ENCODE measurements around the gene EDNRA. TPM values are rescaled to one million over a fixed set of nuclear protein-coding genes. Genes with fewer than 3 reads are reported as not detected.
"Not testable (repeated sequence)": the region's sequence is repeated elsewhere in the genome, so short reads cannot be mapped to it uniquely, and the experiment has no call there.

Gene EDNRA
- total RNA-seq = 58.3 to 136 TPM (median 135 TPM) in 3 replicates
- long read RNA-seq, full-length matches to known transcripts = 88 of 118 reads
- long read RNA-seq, partial matches to known transcripts = 18 of 118 reads
- long read RNA-seq, other reads (novel, unspliced or antisense) = 12 of 118 reads

- no peaks in the 10 kb centered on the region for H3K9me3 Mint-ChIP-seq (ENCODE audit: low read depth)
- no peak for DNase-seq (ENCODE audit: low spot score)
Measured at GRCh38 chr4:147480891-147481576, at the start of gene EDNRA. EDNRA (plus strand) TSS chr4:147481097; CDS start chr4:147485682, 4,585 bp downstream.

GRCh38 chr4:147434370-147434769, 46.5 kb upstream of the EDNRA start:
- H3K9me3 Mint-ChIP-seq (ENCODE audit: low read depth) = peaks cover 14% of the 10 kb centered on the region
- H3K27ac Mint-ChIP-seq (ENCODE audit: unreplicated experiment); H3K4me1 Mint-ChIP-seq (ENCODE audit: low read depth); H3K36me3 Mint-ChIP-seq (ENCODE audit: low read depth); H3K27me3 Mint-ChIP-seq (ENCODE audit: low read depth); DNase-seq (ENCODE audit: low spot score); H3K4me3 Mint-ChIP-seq (ENCODE audit: unreplicated experiment): not testable (repeated sequence)

More at GRCh38 chr4:147480891-147481576, at the start of gene EDNRA:
- no peaks in the 10 kb centered on the region for H3K27me3 Mint-ChIP-seq (ENCODE audit: low read depth)
- TF ChIP-seq CTCF (IDR thresholded peaks at IDR 0.05) = no peak
- H3K4me1 Mint-ChIP-seq (ENCODE audit: low read depth) = peaks cover 52% of the 10 kb centered on the region
- H3K27ac Mint-ChIP-seq (ENCODE audit: unreplicated experiment) = peak within 1 kb of the TSS; percentile 94
- H3K4me3 Mint-ChIP-seq (ENCODE audit: unreplicated experiment) = peak within 1 kb of the TSS; percentile 94
- peaks cover 12% of the 10 kb centered on the region for H3K36me3 Mint-ChIP-seq (ENCODE audit: low read depth)

- Mint-ChIP-seq H3K36me3 (ENCODE audit: low read depth) (peaks cover 2% of the 10 kb centered on the region), H3K9me3 (ENCODE audit: low read depth) (peaks cover 5% of the 10 kb centered on the region), H3K27me3 (ENCODE audit: low read depth) (no peaks in the 10 kb centered on the region), H3K27ac (ENCODE audit: unreplicated experiment) (no peak overlapping the region), H3K4me3 (ENCODE audit: unreplicated experiment) (no peak overlapping the region), H3K4me1 (ENCODE audit: low read depth) (no peaks in the 10 kb centered on the region)
- no peak for DNase-seq (ENCODE audit: low spot score)
- no peak for TF ChIP-seq CTCF (IDR thresholded peaks at IDR 0.05)
Measured at GRCh38 chr4:147440442-147440841, 40.5 kb upstream of the EDNRA start.

GRCh38 chr4:147447786-147448185, 33.1 kb upstream of the EDNRA start:
- Mint-ChIP-seq H3K4me1 (ENCODE audit: low read depth) (peaks cover 14% of the 10 kb centered on the region), H3K4me3 (ENCODE audit: unreplicated experiment) (no peak overlapping the region), H3K27ac (ENCODE audit: unreplicated experiment) (peak overlapping the region; percentile 66), H3K36me3 (ENCODE audit: low read depth) (no peaks in the 10 kb centered on the region), H3K9me3 (ENCODE audit: low read depth) (no peaks in the 10 kb centered on the region), H3K27me3 (ENCODE audit: low read depth) (no peaks in the 10 kb centered on the region)
- DNase-seq (ENCODE audit: low spot score) = no peak
- no peak for TF ChIP-seq CTCF (IDR thresholded peaks at IDR 0.05)

GRCh38 chr4:147453561-147454141, 27.2 kb upstream of the EDNRA start:
- no peak overlapping the region for H3K4me3 Mint-ChIP-seq (ENCODE audit: unreplicated experiment)
- peaks cover 7% of the 10 kb centered on the region for H3K4me1 Mint-ChIP-seq (ENCODE audit: low read depth)
- DNase-seq (ENCODE audit: low spot score) = no peak
- no peak for TF ChIP-seq CTCF (IDR thresholded peaks at IDR 0.05)
- no peaks in the 10 kb centered on the region for H3K27me3 Mint-ChIP-seq (ENCODE audit: low read depth)
- no peaks in the 10 kb centered on the region for H3K9me3 Mint-ChIP-seq (ENCODE audit: low read depth)
- peak overlapping the region; percentile 86 for H3K27ac Mint-ChIP-seq (ENCODE audit: unreplicated experiment)
- no peaks in the 10 kb centered on the region for H3K36me3 Mint-ChIP-seq (ENCODE audit: low read depth)

Data from chondrocyte (in vitro differentiated cells).